Mesendoderm (in vitro differentiated cells): ENCODE results near the gene RPN2.
"Not testable (repeated sequence)": the region's sequence is repeated elsewhere in the genome, so short reads cannot be mapped to it uniquely, and the experiment has no call there.

Experiments used
- DNase-seq: peaks from one replicate; pipeline ENCODE4 v3.0.0; 2013
- H2AK5ac ChIP-seq: 2 replicates; pipeline ENCODE4 v1.6.1; 2013; ENCODE audit warnings: low read length, inconsistent platforms
- H2BK120ac ChIP-seq: 2 replicates; pipeline ENCODE4 v1.6.1; 2013; ENCODE audit warnings: low read depth, mild to moderate bottlenecking, low read length, moderate library complexity, mixed read lengths
- H2BK15ac ChIP-seq: replicated peaks from 2 replicates; pipeline ENCODE4 v1.6.1; 2013; ENCODE audit warnings: low read depth, mild to moderate bottlenecking, moderate library complexity
- H2BK5ac ChIP-seq: 2 replicates; pipeline ENCODE4 v1.6.1; 2013; ENCODE audit warnings: low read length, inconsistent platforms
- H3K18ac ChIP-seq: 2 replicates; pipeline ENCODE4 v1.6.1; 2013; ENCODE audit warnings: mild to moderate bottlenecking, low read length, mixed read lengths
- H3K23ac ChIP-seq: one replicate; pipeline ENCODE4 v1.6.1; 2013; ENCODE audit warnings: low read length
- H3K27ac ChIP-seq: 2 replicates; pipeline ENCODE4 v1.5.1; 2013; ENCODE audit warnings: low read depth, mild to moderate bottlenecking, inconsistent platforms, low read length, moderate library complexity
- H3K27me3 ChIP-seq: 2 replicates; pipeline ENCODE4 v1.6.1; 2013; ENCODE audit warnings: low read length, control low read depth, mild to moderate bottlenecking, inconsistent platforms; ENCODE audit not compliant: insufficient read depth, poor library complexity
- H3K36me3 ChIP-seq: 2 replicates; pipeline ENCODE4 v1.6.1; 2013; ENCODE audit warnings: low read length, inconsistent platforms; ENCODE audit not compliant: control insufficient read depth, insufficient read depth
- H3K4ac ChIP-seq: one replicate; pipeline ENCODE4 v1.6.1; 2013; ENCODE audit warnings: low read depth, mild to moderate bottlenecking, low read length, moderate library complexity
- H3K4me1 ChIP-seq: 2 replicates; pipeline ENCODE4 v1.6.1; 2013; ENCODE audit warnings: low read depth, low read length, inconsistent platforms; ENCODE audit not compliant: control insufficient read depth
- H3K4me2 ChIP-seq: 2 replicates; pipeline ENCODE4 v1.6.1; 2013; ENCODE audit warnings: low read length
- H3K4me3 ChIP-seq: 2 replicates; pipeline ENCODE4 v1.5.1; 2013; ENCODE audit warnings: mild to moderate bottlenecking, low read length
- H3K56ac ChIP-seq: one replicate; pipeline ENCODE4 v1.6.1; 2013; ENCODE audit warnings: low read length
- H3K79me1 ChIP-seq: 2 replicates; pipeline ENCODE4 v1.6.1; 2013; ENCODE audit warnings: low read length, inconsistent platforms
- H3K79me2 ChIP-seq: 2 replicates; pipeline ENCODE4 v1.6.1; 2013; ENCODE audit warnings: mild to moderate bottlenecking, low read length; ENCODE audit not compliant: control insufficient read depth, insufficient read depth
- H3K9ac ChIP-seq: 2 replicates; pipeline ENCODE4 v1.6.1; 2013; ENCODE audit warnings: low read length, inconsistent platforms
- H4K5ac ChIP-seq: one replicate; pipeline ENCODE4 v1.6.1; 2013; ENCODE audit warnings: low read length
- H4K8ac ChIP-seq: one replicate; pipeline ENCODE4 v1.6.1; 2013; ENCODE audit warnings: low read depth, mild to moderate bottlenecking, control low read depth, low read length, moderate library complexity
- WGBS: extraction: QIAGEN DNeasy Blood & Tissue Kit; methylation state at CpG from one replicate; pipeline ENCODE4 v1.1.7; 2013; ENCODE audit warnings: low lambda C conversion rate, missing lambda C conversion rate; ENCODE audit not compliant: insufficient coverage; ENCODE audit errors: extremely low coverage; 5-methylcytosine and 5-hydroxymethylcytosine counted together

RPN2 gene

DNA sequence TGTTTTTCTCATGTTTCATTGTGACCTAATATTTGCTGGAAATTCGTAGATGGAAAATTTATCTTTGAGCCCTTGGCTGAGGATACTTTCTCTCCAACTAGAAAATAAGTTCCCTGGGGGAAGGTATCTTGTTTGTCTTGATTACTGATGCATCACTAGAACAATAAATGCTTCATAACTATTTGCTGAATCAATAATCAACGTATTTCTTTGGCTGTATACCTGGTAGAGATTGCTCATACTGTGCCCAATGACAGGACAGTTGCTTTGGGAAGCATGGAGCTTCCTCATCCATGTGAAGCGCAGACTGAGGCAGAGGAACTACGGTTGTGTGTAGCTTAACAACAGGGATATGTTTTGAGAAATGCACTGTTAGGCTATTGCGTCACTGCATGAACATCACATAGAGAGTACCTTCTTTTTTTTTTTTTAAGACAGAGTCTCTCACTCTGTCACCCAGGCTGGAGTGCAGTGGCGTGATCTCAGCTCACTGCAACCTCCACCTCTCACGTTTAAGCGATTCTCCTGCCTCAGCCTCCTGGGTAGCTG is 34.2 kb upstream of the RPN2 start:
- Histone ChIP-seq H2BK5ac (no peak overlapping the region), H3K79me1 (no peaks in the 10 kb centered on the region), H3K79me2 (no peaks in the 10 kb centered on the region), H3K4me1 (no peaks in the 10 kb centered on the region), H3K9ac (no peak overlapping the region), H3K27ac (no peak overlapping the region), H3K36me3 (no peaks in the 10 kb centered on the region), H3K4ac (no peak overlapping the region), H3K56ac (no peak overlapping the region), H3K4me2 (no peak overlapping the region), H3K4me3 (no peak overlapping the region), H4K5ac (no peak overlapping the region), H3K23ac (no peak overlapping the region), H3K18ac (no peak overlapping the region), H2BK15ac (no peak overlapping the region), H2AK5ac (no peak overlapping the region), H3K27me3 (no peaks in the 10 kb centered on the region), H2BK120ac (no peak overlapping the region), H4K8ac (no peak overlapping the region)
- no peak for DNase-seq
- no CpG with 5 or more reads among the region's 8 CpGs for WGBS

DNA sequence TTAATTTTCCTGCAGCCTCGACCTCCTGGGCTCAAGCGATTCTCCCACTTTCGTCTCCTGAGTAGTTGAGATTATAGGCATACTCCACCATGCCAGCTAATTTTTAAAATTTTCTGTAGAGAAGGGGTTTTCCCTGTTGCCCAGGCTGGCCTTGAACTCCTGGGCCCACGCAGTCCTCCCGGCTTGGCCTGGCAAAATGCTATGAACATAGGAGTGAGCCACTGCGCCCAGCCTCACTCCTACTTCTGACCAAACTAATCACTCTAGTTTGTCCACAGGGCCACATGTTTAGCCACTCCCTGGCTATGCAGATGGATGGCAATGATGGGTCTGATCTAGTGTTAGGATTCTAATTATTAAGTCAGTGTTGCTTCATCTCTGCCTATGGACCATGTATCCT is 31.9 kb upstream of the RPN2 start:
- DNase-seq, result no peak
- Histone ChIP-seq H2BK5ac (no peak overlapping the region), H3K27me3 (no peaks in the 10 kb centered on the region), H2AK5ac (no peak overlapping the region), H3K4me3 (no peak overlapping the region), H3K9ac (no peak overlapping the region), H4K8ac (no peak overlapping the region), H3K4me1 (no peaks in the 10 kb centered on the region), H3K23ac (no peak overlapping the region), H3K18ac (no peak overlapping the region), H3K79me2 (no peaks in the 10 kb centered on the region), H3K4me2 (no peak overlapping the region), H3K79me1 (no peaks in the 10 kb centered on the region), H2BK15ac (no peak overlapping the region), H4K5ac (no peak overlapping the region), H3K4ac (no peak overlapping the region), H3K27ac (no peak overlapping the region), H3K56ac (no peak overlapping the region), H3K36me3 (no peaks in the 10 kb centered on the region), H2BK120ac (no peak overlapping the region)
- WGBS, result no CpG with 5 or more reads among the region's 6 CpGs

DNA sequence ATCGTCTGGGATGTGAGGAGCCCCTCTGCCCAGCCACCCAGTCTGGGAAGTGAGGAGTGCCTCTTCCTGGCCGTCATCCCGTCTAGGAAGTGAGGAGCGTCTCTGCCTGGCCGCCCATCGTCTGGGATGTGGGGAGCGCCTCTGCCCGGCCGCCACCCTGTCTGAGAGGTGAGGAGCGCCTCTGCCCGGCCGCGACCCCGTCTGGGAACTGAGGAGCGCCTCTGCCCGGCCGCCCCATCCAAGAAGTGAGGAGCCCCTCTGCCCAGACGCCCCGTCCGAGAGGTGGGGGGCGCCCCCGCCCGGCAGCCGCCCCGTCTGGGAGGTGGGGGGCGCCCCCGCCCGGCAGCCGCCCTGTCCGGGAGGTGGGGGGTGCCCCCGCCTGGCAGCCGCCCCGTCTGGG is 28.3 kb upstream of the RPN2 start:
- not testable (repeated sequence) for H3K4me1 ChIP-seq, H3K4me2 ChIP-seq, H3K27me3 ChIP-seq, H3K23ac ChIP-seq, H3K4ac ChIP-seq, H3K4me3 ChIP-seq, H4K8ac ChIP-seq, H2BK5ac ChIP-seq, H3K9ac ChIP-seq, H3K79me2 ChIP-seq, H2BK120ac ChIP-seq, H2AK5ac ChIP-seq, H3K27ac ChIP-seq, H4K5ac ChIP-seq, DNase-seq, H2BK15ac ChIP-seq, H3K36me3 ChIP-seq, H3K56ac ChIP-seq, H3K79me1 ChIP-seq, H3K18ac ChIP-seq
- no CpG with 5 or more reads among the region's 33 CpGs for WGBS

DNA sequence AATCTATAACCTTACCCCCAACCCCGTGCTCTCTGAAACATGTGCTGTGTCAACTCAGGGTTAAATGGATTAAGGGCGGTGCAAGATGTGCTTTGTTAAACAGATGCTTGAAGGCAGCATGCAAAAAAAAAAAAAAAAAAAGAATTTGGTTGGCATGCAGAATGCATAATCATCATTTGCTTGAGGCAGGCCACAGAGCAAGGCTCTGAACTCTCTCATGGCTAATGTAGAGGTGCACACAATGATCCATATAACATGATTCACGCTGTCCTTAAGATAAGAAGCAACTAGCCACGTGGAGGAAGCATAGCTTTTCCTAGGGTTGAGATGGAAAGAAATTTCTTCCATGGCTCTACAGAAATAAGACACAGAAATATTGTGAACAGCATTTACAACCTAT is 27.6 kb upstream of the RPN2 start:
- Histone ChIP-seq H3K27ac (no peak overlapping the region), H3K18ac (no peak overlapping the region), H3K79me2 (no peaks in the 10 kb centered on the region), H3K4me3 (no peak overlapping the region), H2BK5ac (no peak overlapping the region), H3K56ac (no peak overlapping the region), H3K36me3 (no peaks in the 10 kb centered on the region), H2BK15ac (no peak overlapping the region), H4K8ac (no peak overlapping the region), H3K27me3 (no peaks in the 10 kb centered on the region), H3K4me2 (no peak overlapping the region), H3K9ac (no peak overlapping the region), H3K4me1 (no peaks in the 10 kb centered on the region), H4K5ac (no peak overlapping the region), H2AK5ac (no peak overlapping the region), H3K79me1 (no peaks in the 10 kb centered on the region), H2BK120ac (no peak overlapping the region), H3K23ac (no peak overlapping the region), H3K4ac (no peak overlapping the region)
- DNase-seq, result no peak
- no CpG with 5 or more reads among the region's 4 CpGs for WGBS

- no peak overlapping the region for H3K9ac ChIP-seq
- H3K27me3 ChIP-seq, result no peaks in the 10 kb centered on the region
- H2AK5ac ChIP-seq, result no peak overlapping the region
- no peak overlapping the region for H2BK15ac ChIP-seq
- no peak overlapping the region for H4K8ac ChIP-seq
- no peak overlapping the region for H2BK120ac ChIP-seq
- no peak overlapping the region for H3K23ac ChIP-seq
- no peaks in the 10 kb centered on the region for H3K79me1 ChIP-seq
- no peaks in the 10 kb centered on the region for H3K36me3 ChIP-seq
- no peak overlapping the region for H2BK5ac ChIP-seq
- WGBS, result 100% methylated on average over 2 of the region's 7 CpGs
- no peak overlapping the region for H3K4me3 ChIP-seq
- H4K5ac ChIP-seq, result no peak overlapping the region
- H3K56ac ChIP-seq, result no peak overlapping the region
- no peak overlapping the region for H3K18ac ChIP-seq
- no peak overlapping the region for H3K4me2 ChIP-seq
- no peak for DNase-seq
- H3K79me2 ChIP-seq, result no peaks in the 10 kb centered on the region
- no peaks in the 10 kb centered on the region for H3K4me1 ChIP-seq
- no peak overlapping the region for H3K27ac ChIP-seq
- H3K4ac ChIP-seq, result no peak overlapping the region
Measured at GRCh38 chr20:37152284-37152683, 26.8 kb upstream of the RPN2 start.

- H3K18ac ChIP-seq, result no peak overlapping the region
- H4K8ac ChIP-seq, result no peak overlapping the region
- H3K4me3 ChIP-seq, result no peak overlapping the region
- H3K4me2 ChIP-seq, result no peak overlapping the region
- no peak overlapping the region for H2BK15ac ChIP-seq
- no peaks in the 10 kb centered on the region for H3K79me1 ChIP-seq
- no peak overlapping the region for H3K9ac ChIP-seq
- no peak for DNase-seq
- no peak overlapping the region for H3K23ac ChIP-seq
- H2BK120ac ChIP-seq, result no peak overlapping the region
- no peak overlapping the region for H3K27ac ChIP-seq
- no peaks in the 10 kb centered on the region for H3K36me3 ChIP-seq
- H3K27me3 ChIP-seq, result no peaks in the 10 kb centered on the region
- no peak overlapping the region for H3K4ac ChIP-seq
- no CpG with 5 or more reads among the region's 6 CpGs for WGBS
- H4K5ac ChIP-seq, result no peak overlapping the region
- no peaks in the 10 kb centered on the region for H3K79me2 ChIP-seq
- no peak overlapping the region for H2BK5ac ChIP-seq
- no peak overlapping the region for H3K56ac ChIP-seq
- no peak overlapping the region for H2AK5ac ChIP-seq
- no peaks in the 10 kb centered on the region for H3K4me1 ChIP-seq
Measured at GRCh38 chr20:37154684-37155298, 24.3 kb upstream of the RPN2 start.
